HepG2 (cell line): ENCODE data around the gene STARD5. TPM values are rescaled to one million over a fixed set of nuclear protein-coding genes. Genes with fewer than 3 reads are reported as not detected.

ENCODE experiments used
- ATAC-seq: fragments of 200-7000 bp; cut with Tn5 transposase; 3 replicates; pipeline ENCODE4 v1.9.1; 2020; ENCODE audit warnings: mild to moderate bottlenecking, moderate library complexity
- BruUV-seq: library from RNA; stranded (reverse); fragments of 400-500 nt; replicated peaks from 2 replicates; lab custom pipeline; 2021; lab: Mats Ljungman, UMichigan
- CTCF ChIA-PET: fragments of 300-600 bp; formaldehyde crosslinking; extraction: SDS; loops from one replicate; lab custom pipeline; 2021; ENCODE audit warnings: low total read pairs, inconsistent platforms, low intra/inter-chr PET ratio; lab: Yijun Ruan, JAX
- POLR2A ChIA-PET: fragments of 350-600 bp; sonication (Branson Sonifier 250); formaldehyde crosslinking; loops from one replicate; lab custom pipeline; 2020; ENCODE audit warnings: antibody characterized with exemption, inconsistent platforms; lab: Yijun Ruan, JAX
- DNase-seq: peaks from one replicate; pipeline ENCODE4 v3.0.0-alpha.2; 2015; ENCODE audit warnings: low spot score
- FAIRE-seq: peaks from 3 replicates; lab custom pipeline; 2011; peaks lifted over from hg19 to GRCh38; lab: Jason Lieb, UNC
- H2AFZ ChIP-seq: one replicate; pipeline ENCODE4 v1.6.1; 2011; ENCODE audit warnings: low read length, inconsistent platforms
- H3K27ac ChIP-seq: fragments of 300-600 bp; 3 replicates; pipeline ENCODE4 v1.8.0; 2011; ENCODE audit warnings: mixed run types, mild to moderate bottlenecking, mixed read lengths, low read length, inconsistent platforms; ENCODE audit not compliant: insufficient read depth; ENCODE audit errors: extremely low read length
- H3K27me3 ChIP-seq, 2 experiments: fragments of 200-600 bp in 1 of 2; 2 replicates in 1 of 2; 3 replicates in 1 of 2; pipeline versions ENCODE4 v1.6.0 to v1.8.0; 2011; ENCODE audit warnings: low read length in 2 of 2, mild to moderate bottlenecking in 2 of 2, moderate library complexity in 2 of 2, inconsistent platforms in 1 of 2; ENCODE audit not compliant: insufficient read depth in 2 of 2, control insufficient read depth in 1 of 2
- H3K36me3 ChIP-seq, 2 experiments: fragments of 200-600 bp in 1 of 2; replicated peaks in 1 of 2; 2 replicates in 1 of 2; 3 replicates in 1 of 2; pipeline versions ENCODE4 v1.5.1 to v1.8.0; 2011; ENCODE audit warnings: low read length in 2 of 2, inconsistent platforms in 1 of 2; ENCODE audit not compliant: insufficient read depth in 2 of 2, control insufficient read depth in 1 of 2
- H3K4me1 ChIP-seq: 2 replicates; pipeline ENCODE4 v1.5.1; 2012; ENCODE audit warnings: low read length, inconsistent platforms; ENCODE audit not compliant: insufficient read depth
- H3K4me2 ChIP-seq: 2 replicates; pipeline ENCODE4 v1.6.0; 2011; ENCODE audit warnings: low read depth, low read length, inconsistent platforms
- H3K4me3 ChIP-seq, 3 experiments: fragments of 200-600 bp in 1 of 3; sonication (generic), shearing (Covaris generic) in 1 of 3; replicated peaks in 1 of 3; 2 replicates each; pipeline ENCODE4 v1.5.1; 2011 to 2016; ENCODE audit warnings: low read length in 3 of 3, inconsistent platforms in 2 of 3, low read depth in 2 of 3, mild to moderate bottlenecking in 2 of 3, control low read depth in 1 of 3, mixed read lengths in 1 of 3; ENCODE audit not compliant: insufficient read depth in 1 of 3
- H3K79me2 ChIP-seq: one replicate; pipeline ENCODE4 v1.6.1; 2011; ENCODE audit warnings: low read length, inconsistent platforms; ENCODE audit not compliant: insufficient read depth
- H3K9ac ChIP-seq: 2 replicates; pipeline ENCODE4 v1.6.0; 2011; ENCODE audit warnings: mild to moderate bottlenecking, low read depth, low read length, inconsistent platforms; ENCODE audit not compliant: insufficient read depth
- H3K9me3 ChIP-seq: 2 replicates; pipeline ENCODE4 v1.5.1; 2012; ENCODE audit warnings: mild to moderate bottlenecking, low read length
- H4K20me1 ChIP-seq: 2 replicates; pipeline ENCODE4 v1.6.0; 2011; ENCODE audit warnings: inconsistent platforms, mild to moderate bottlenecking, low read length, moderate library complexity; ENCODE audit not compliant: insufficient read depth
- CREBL2 ChIP-seq: sonication (generic); formaldehyde crosslinking; IDR thresholded peaks from 2 replicates; pipeline ENCODE4 v1.8.1; 2023; ENCODE audit warnings: missing genetic modification reagents, mild to moderate bottlenecking, borderline replicate concordance
- IRF1 ChIP-seq: sonication (generic); formaldehyde crosslinking; IDR thresholded peaks from 2 replicates; pipeline ENCODE4 v1.4.0; 2020; ENCODE audit warnings: low read depth, mild to moderate bottlenecking, missing genetic modification reagents
- IRF9 ChIP-seq: sonication (generic); formaldehyde crosslinking; IDR thresholded peaks from 2 replicates; pipeline ENCODE4 v1.8.0; 2022; ENCODE audit warnings: missing genetic modification reagents, mild to moderate bottlenecking, borderline replicate concordance
- PHF8 ChIP-seq: sonication (generic); formaldehyde crosslinking; IDR thresholded peaks from 2 replicates; pipeline ENCODE4 v1.5.0; 2020; ENCODE audit warnings: missing genetic modification reagents
- ZNF329 ChIP-seq: sonication (generic); formaldehyde crosslinking; IDR thresholded peaks from 2 replicates; pipeline ENCODE4 v1.9.0; 2021; ENCODE audit warnings: low read depth, mild to moderate bottlenecking, missing genetic modification reagents
- ZNF768 ChIP-seq: sonication (generic); formaldehyde crosslinking; IDR thresholded peaks from 2 replicates; pipeline ENCODE4 v1.4.0; 2020; ENCODE audit warnings: missing genetic modification reagents
- WGBS: methylation state at CpG from one replicate; pipeline ENCODE4 v1.1.6; 2017; ENCODE audit warnings: low lambda C conversion rate; 5-methylcytosine and 5-hydroxymethylcytosine counted together
- in situ Hi-C: cut with HindIII; loops from 2 replicates; pipeline ENCODE4 v1.10.0; 2017; ENCODE audit warnings: low pct_unique_long_range_greater_than_20kb; ENCODE audit not compliant: extremely low pct_ligation_motif_present
- intact Hi-C: fragments of 100-400 bp; cut with micrococcal nuclease; formaldehyde crosslinking; loops from one replicate; pipeline ENCODE4 v1.10.0; 2022; ENCODE audit not compliant: unreplicated experiment
- polyA plus RNA-seq, 8 experiments: library from polyadenylated mRNA; depleted of rRNA in 3 of 8; stranded (reverse) in 7 of 8; unstranded in 1 of 8; fragments of >200 nt; fragmentation: Illumina TruSeq in 4 of 8; extraction: Trizol in 4 of 8; gene quantifications; 2 replicates each; pipeline versions ENCODE4 v1.2.1 to v1.2.3, GENCODE V29; 2011 to 2016; ENCODE audit warnings: low read depth in 4 of 8, missing spikeins in 1 of 8, mixed read lengths in 1 of 8; ENCODE audit not compliant: insufficient read depth in 1 of 8
- total RNA-seq, 5 experiments: library from RNA; depleted of rRNA; stranded (reverse); fragments of >200 nt; fragmentation: Illumina TruSeq; extraction: Trizol; gene quantifications; 2 replicates each; pipeline ENCODE4 v1.2.3, GENCODE V29; 2016; ENCODE audit warnings: low read depth in 1 of 5

Gene STARD5
- total and polyA plus RNA-seq, 2 of the 13 experiments (the other 11 are each of a cell fraction or from before 2014, with no cell fraction given): 3.1 to 3.5 TPM

GRCh38 chr15:81317642-81318017, 6.3 kb downstream of the STARD5 start (continued):
- no peak for TF ChIP-seq CREBL2 (CRISPR knock-in tag)
- TF ChIP-seq, all 625 proteins: peak for 0

GRCh38 chr15:81316267-81316666, 7.7 kb downstream of the STARD5 start:
- Histone ChIP-seq H4K20me1 (no peaks in the 10 kb centered on the region), H3K36me3 (peaks cover 0 to 14% of the 10 kb centered on the region in 2 experiments; a peak in 3 of 5 replicates), H3K27ac (no peak overlapping the region), H3K9me3 (no peaks in the 10 kb centered on the region), H3K4me2 (no peak overlapping the region), H2AFZ (no peak overlapping the region), H3K4me1 (no peaks in the 10 kb centered on the region), H3K27me3 (no peaks in the 10 kb centered on the region), H3K9ac (no peak overlapping the region), H3K4me3 (no peak overlapping the region), H3K79me2 (no peaks in the 10 kb centered on the region)
- no peak for DNase-seq
- no peak for TF ChIP-seq IRF9 (CRISPR knock-in tag)
- no peak for TF ChIP-seq IRF1 (CRISPR knock-in tag)
- TF ChIP-seq PHF8 (CRISPR knock-in tag): no peak
- TF ChIP-seq ZNF329 (CRISPR knock-in tag): no peak
- peak; percentile 57; the same call in 1 of the 2 replicates for TF ChIP-seq ZNF768 (CRISPR knock-in tag)
- in situ Hi-C loops (no loop called here), intact Hi-C loops (no loop called here)
- 95% methylated on average over 3 of the region's 3 CpGs for WGBS
- ChIA-PET CTCF (no interaction called here), POLR2A (no interaction called here)
- no peak for ATAC-seq
- no TSS peak for BruUV-seq
- FAIRE-seq: no peak
